Uterus (tissue), 2 donors: ENCODE results near the gene IFIT3.

Experiments
- POLR2A ChIP-seq, 2 donors: fragments of 450-650 bp; IDR thresholded peaks; one replicate each; pipeline ENCODE4 v1.6.1; 2016; ENCODE audit warnings: antibody characterized with exemption in 2 of 2, mild to moderate bottlenecking in 1 of 2, moderate library complexity in 1 of 2
- TF ChIP-seq, protein P1 (sequence below), 4 experiments: fragments of 200-600 bp in 2 of 4; fragments of 450-650 bp in 2 of 4; sonication (generic) in 2 of 4; IDR thresholded peaks; one replicate each; pipeline ENCODE4 v1.5.1; 2016 to 2019; ENCODE audit warnings: antibody characterized with exemption in 4 of 4, mild to moderate bottlenecking in 2 of 4, moderate library complexity in 1 of 4

DNA sequence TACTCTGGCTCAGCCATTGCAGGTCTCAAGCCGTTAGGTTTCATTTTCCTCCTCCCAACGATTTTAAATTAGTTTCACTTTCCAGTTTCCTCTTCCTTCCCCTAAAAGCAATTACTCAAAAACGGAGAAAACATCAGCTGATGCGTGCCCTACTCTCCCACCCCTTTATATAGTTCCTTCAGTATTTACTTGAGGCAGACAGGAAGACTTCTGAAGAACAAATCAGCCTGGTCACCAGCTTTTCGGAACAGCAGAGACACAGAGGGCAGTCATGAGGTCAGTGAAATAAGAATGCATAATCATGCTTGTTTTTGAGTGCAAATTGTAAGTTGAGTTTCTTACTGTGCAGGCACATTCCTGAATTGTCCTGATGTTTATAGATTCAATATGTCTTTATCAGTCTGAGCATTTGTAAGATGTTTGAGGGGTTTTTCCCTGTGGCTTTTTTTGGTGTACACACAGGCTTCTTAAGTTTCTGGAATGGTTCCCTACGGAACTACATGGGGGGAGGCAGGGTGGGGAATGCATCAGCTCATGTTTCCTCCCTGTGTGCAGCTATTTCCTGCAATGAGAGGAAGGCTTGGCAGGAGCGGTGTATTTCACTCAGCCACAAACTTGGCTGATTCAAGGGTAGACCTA, at the start of gene IFIT3:
- TF ChIP-seq, protein P1, sequence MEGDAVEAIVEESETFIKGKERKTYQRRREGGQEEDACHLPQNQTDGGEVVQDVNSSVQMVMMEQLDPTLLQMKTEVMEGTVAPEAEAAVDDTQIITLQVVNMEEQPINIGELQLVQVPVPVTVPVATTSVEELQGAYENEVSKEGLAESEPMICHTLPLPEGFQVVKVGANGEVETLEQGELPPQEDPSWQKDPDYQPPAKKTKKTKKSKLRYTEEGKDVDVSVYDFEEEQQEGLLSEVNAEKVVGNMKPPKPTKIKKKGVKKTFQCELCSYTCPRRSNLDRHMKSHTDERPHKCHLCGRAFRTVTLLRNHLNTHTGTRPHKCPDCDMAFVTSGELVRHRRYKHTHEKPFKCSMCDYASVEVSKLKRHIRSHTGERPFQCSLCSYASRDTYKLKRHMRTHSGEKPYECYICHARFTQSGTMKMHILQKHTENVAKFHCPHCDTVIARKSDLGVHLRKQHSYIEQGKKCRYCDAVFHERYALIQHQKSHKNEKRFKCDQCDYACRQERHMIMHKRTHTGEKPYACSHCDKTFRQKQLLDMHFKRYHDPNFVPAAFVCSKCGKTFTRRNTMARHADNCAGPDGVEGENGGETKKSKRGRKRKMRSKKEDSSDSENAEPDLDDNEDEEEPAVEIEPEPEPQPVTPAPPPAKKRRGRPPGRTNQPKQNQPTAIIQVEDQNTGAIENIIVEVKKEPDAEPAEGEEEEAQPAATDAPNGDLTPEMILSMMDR (IDR thresholded peaks at IDR 0.05) = peak in 1 of 4 experiments; percentile 8
- peak in 1 of 2 donors; percentile 4 for TF ChIP-seq POLR2A (IDR thresholded peaks at IDR 0.05)
